ENCODE measurements around the gene UBE2V1.
"Not testable (repeated sequence)": the region's sequence is repeated elsewhere in the genome, so short reads cannot be mapped to it uniquely, and the experiment has no call there.

UBE2V1 gene

DNA sequence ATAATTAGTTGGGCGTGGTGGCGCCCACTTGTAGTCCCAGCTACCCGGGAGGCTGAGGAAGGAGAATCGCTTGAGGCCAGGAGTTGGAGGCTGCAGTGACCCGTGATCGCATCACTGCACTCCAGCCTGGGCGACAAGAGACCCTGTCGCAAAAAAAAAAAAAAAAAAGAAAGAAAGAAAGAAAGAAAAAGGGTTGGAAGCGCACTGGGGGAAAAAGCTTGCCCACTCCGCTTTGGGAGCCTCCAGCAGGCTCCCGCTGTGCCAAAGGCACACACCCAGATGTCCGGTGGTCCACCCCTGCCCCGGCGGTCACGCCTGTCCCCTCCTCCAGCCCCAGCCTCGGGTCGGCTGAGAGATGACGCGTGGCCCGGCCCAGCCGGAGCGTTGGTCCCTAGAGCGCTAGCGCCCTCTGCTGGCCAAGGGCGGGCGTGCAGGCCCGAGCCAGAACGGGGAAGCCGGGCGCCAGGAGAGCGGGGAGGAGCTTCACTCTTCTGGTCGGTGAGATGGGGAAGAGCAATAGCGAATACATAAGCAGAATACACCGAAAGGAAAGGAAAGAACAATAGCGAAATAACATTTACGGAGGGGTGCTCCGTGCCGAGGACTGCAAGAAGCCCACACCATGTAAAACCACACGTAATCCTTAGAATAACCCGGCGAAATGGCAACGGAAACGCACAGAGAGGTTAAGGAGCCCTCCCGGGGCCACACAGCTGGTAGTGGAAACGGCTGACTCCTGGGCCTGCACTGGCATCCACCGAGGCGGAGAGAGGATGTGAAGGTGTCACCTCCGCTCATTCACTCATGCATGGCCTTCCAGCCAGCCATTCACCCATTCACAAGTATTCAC is 41.7 kb downstream of the UBE2V1 start:
- H3K4me3 ChIP-seq (ENCODE audit: low read depth, low read length): peak overlapping the region; percentile 42
- no peak for DNase-seq (ENCODE audit: low read depth)

DNA sequence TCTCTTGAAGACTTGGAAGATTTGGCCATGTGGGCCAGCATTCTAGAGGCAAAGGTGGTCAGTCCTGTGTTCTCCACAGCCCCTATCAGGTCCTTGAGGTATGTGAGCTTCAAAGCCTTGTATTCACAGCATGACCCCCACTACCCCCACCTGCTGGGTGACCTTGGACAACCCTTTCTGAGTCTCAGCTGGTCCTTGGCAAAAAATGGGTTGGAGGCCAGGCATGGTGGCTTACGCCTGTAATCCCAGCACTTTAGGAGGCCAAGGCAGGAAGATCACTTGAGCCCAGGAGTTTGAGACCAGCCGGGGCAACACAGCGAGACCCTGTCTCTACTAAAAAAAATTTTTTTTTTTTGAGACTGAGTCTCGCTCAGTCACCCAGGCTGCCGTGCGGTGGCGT is 42.6 kb downstream of the UBE2V1 start:
- no peak for DNase-seq (ENCODE audit: low read depth)
- no peak overlapping the region for H3K4me3 ChIP-seq (ENCODE audit: low read depth, low read length)

DNA sequence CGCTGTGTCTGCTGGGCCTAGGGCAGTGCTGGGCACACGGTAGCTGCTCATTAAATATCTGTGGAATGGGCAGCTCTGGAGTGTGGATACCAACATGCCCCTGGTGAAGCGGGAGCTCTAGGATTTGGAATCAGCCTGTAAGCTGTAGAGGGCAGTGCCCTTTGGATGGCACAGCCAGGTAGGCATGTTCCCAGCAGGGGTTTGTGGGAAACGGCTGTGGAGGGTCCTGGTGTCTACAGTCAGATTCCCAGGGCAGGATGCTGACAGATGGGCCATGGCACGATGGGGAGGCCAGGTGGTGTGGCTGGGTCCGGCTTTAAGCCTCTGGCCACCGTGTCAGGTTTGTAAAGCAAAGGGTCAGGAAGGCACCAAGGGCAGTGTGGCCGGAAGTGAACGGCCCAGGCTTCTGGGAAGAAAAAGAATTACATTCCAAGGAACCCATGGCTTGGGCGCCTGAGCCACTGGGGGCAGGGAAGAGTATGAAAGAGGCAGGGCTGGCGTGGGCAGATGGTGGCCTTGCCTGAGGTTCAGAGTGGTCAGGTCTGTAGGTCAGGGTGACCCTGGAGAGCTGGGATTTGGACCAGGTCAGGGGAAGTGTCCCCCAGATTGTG is 44.8 kb downstream of the UBE2V1 start:
- no peak overlapping the region for H3K4me3 ChIP-seq (ENCODE audit: low read depth, low read length)
- no peak for DNase-seq (ENCODE audit: low read depth)

DNA sequence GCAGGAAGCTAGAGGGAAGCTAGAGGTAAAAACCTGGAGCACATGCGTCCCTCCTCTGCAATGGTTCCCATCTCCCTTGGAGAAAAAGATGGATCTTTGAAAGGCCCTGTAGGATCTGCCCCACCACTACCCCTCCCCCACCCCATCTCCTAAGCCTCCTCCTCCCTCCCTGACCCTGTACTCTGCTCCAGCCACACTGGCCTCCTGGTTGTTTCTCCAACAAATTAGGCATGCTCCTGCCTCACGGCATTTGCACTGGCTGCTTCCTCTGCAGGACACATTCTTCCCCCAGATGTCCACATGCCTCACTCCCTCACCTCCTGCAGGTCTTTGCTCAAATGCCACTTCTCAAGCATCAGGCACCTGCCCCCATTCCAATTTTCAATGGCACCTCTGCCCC is 45.5 kb downstream of the UBE2V1 start:
- no peak for DNase-seq (ENCODE audit: low read depth)
- H3K4me3 ChIP-seq (ENCODE audit: low read depth, low read length): no peak overlapping the region

DNA sequence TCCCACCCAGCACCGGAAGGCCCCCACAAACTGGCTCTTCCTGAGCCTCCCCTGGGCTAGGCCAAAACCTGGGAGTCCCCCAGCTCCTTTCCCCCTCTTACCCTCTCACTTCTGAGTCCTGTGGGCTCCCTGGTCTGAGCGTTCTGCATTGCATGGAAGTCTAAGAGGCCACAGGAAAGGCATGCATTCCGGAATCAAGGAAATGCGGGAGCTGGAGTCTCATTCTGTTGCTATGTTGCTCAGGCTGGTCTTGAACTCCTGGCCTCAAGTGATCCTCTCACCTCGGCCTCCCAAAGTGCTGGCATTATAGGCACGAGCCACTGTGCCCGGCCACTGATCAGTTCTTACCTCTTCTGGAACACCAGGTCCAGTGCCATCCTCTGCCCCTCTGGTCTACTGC is 45.9 kb downstream of the UBE2V1 start:
- no peak overlapping the region for H3K4me3 ChIP-seq (ENCODE audit: low read depth, low read length)
- DNase-seq (ENCODE audit: low read depth): no peak

DNA sequence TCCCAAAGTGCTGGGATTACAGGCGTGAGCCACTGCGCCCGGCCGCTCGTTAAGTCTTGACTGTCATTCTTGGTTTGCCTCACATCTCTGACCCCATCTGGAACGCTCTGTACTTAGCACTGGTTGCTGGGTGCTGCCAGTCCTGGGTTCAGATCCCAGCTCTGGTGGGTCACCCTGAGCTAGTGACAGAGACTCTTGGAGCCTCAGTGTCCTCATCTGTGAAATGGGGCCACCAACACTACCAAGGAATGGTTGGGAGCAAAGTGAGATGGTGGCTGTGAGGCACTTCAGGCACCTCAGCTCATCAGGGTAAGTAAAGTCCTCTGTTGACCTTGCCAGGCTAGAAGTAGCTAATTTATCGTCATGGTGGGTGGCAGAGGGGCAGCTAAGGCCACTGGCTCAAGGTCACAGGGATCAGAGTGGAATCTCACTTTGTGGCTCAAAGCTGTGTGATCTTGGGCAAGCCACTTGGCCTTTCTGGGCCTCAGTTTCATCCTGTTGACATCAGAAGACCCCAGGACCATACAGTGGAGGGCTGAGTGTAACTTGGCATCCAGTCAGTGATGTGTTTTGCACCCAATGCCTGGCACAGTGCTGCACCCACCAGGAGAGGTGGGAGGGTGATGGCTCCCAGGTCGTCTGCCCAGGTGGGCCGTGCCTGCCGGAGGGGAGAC is 46.7 kb downstream of the UBE2V1 start:
- H3K4me3 ChIP-seq (ENCODE audit: low read depth, low read length): no peak overlapping the region
- no peak for DNase-seq (ENCODE audit: low read depth)

DNA sequence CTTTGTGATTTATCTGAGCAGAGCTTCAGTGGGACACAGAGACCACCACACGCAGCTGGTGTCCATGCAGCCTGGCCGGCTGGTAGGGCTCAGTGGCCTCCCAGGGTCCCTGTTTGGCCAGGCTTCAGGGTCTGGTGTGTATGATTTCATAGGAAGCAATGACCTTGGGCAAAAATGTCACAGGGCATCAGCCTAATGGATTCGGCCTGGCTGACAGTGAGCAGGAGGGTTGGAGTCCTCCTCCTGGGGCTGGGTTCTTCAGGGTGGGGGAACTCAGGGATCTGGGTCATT is 47.7 kb downstream of the UBE2V1 start:
- no peak overlapping the region for H3K4me3 ChIP-seq (ENCODE audit: low read depth, low read length)
- no peak for DNase-seq (ENCODE audit: low read depth)

DNA sequence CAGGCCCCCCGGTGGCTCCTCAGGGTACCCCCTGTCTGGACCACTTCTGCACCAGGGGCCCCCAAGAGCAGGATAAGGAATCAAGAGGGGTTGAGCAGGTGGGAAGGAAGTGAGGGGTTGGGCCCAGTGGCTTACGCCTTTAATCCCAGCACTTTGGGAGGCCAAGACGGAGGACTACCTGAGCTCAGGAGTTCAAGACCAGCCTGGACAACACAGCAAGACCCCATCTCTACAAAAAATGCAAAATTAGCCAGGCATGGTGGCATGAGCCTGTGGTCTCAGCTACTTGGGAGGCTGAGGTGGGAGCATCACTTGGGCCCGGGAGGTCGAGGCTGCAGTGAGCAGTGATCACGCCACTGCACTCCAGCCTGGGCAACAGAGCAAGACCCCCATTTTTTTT is 49.2 kb downstream of the UBE2V1 start:
- DNase-seq (ENCODE audit: low read depth); H3K4me3 ChIP-seq (ENCODE audit: low read depth, low read length): not testable (repeated sequence)

DNA sequence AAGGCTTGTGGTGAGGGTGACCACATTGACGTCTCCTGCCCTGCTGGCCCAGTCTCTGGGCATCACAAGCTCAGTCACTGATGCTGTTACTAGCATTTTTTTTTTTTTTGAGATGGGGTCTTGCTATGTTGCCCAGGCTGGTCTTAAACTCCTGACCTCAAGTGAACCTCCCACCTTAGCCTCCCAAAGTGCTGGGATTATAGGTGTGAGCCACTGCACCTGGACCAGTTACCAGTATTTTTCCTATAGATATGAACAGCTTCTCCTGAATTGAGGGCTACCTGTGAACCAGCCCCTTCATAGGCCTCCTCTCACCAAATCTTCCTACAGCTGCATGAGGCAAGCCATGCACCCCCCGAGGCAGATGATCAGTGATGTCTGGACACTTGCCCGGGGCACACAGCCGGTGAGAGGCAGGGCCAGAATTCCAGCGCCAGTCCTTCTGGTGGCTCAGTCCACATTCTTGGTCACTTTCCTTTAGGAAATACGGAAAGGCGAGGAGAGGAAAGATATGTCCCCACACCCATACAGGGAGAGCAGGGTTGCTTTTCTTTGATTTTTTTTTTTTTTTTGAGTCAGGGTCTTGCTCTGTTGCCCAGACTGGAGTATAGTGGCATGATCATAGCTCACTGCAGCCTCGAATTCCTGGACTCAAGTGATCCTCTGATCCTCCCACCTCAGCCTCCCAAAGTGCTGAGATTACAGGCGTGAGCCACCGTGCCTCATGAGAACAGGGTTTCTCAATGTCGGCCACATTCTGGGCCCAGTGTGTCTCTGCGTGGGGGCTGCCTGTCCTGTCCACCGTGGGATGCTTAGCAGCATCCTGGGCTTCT is 50.7 kb downstream of the UBE2V1 start:
- no peak overlapping the region for H3K4me3 ChIP-seq (ENCODE audit: low read depth, low read length)
- no peak for DNase-seq (ENCODE audit: low read depth)

DNA sequence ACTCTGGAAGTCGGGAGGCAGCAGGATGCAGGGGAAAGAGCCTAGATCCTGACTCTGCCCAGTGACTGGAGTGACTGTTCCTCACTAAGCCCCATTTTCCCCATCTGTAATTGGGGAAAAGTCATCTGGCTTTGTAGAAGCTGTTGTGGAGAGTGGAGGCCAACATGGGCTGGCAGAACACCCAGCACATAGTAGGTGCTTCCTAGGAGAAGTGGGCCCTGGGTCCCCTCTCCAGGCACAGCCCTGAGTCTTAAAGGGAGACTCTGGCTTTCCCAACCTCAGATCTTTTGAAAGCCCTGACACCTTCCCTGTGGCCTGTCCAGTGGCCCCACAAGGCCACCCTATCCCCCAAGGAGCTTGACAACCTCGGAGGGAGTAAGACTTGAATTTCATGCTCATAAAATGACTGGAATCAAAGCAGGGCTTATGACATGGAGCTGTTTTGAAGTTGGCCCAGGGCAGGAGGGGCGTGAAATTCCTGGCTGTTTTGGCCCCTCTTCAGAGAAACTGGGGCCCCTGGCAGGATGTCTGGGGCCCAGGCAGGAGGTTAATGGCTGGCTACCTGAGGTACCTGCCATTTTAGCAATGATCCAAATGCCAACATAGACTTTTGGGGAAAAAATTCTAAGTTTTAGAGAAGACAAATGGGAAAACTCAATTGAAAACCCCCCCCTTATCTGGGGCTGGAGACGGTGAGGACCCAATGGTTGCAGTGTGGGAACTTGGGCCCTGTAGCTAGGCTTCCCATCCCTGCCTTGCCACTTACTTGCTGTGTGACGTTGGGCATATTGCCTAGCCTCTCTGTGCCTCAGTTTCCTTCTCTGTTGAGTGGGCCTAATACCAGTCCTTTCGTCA is 51.6 kb downstream of the UBE2V1 start:
- no peak for DNase-seq (ENCODE audit: low read depth)
- no peak overlapping the region for H3K4me3 ChIP-seq (ENCODE audit: low read depth, low read length)

DNA sequence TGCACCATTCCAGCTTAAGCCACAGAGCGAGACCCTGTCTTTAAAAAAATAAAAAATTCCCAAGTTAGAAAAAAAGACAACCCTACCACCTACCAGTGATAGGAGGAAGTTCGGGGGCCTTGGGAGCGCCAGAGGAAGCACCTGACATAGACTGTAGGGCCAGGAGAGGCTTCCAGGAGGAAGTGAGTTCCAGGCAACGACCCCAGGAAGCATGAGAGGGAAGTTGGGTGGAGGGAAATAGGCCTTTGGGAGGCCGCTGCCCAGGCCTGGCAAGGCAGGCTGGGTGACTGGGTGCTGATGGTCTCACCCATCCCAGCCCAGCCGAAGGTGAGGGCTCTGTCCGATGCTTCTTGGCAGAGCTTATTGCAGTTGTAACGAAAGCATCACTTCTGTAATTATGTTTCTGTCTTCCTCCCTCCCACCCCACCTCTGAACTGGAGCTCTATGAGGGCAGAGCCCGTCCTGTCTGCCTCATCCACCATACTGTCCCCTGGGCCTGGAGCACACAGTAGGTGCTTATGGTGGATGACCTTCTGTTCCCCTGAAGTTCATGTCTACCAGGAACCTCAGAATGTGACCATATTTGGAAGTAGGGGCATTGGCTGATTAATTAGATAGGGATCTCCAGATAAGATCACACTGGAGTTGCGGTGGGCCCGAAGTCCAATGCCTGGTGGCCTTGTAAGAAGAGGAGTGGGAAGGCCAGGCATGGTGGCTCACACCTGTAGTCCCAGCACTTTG is 54.1 kb downstream of the UBE2V1 start:
- no peak for DNase-seq (ENCODE audit: low read depth)

DNA sequence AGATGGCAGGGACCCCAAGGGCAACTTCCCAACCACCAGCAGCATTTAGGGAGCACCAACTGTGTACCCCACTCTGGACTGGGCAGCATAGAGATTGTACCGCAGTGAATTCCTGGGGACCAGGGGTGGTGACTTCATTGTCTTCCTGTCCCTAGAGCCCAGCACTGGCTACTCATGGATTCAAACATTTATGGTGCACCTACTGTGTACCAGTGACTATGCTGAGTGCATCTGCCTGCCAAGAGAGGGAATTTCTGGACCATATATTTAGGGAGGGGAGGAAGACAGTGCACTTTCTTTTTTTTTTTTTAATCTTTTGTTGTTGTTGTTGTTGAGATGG is 55.3 kb downstream of the UBE2V1 start:
- DNase-seq (ENCODE audit: low read depth): no peak

More for the DNA sequence above, 54.1 kb downstream of the UBE2V1 start:
- no peak overlapping the region for H3K4me3 ChIP-seq (ENCODE audit: low read depth, low read length)

DNA sequence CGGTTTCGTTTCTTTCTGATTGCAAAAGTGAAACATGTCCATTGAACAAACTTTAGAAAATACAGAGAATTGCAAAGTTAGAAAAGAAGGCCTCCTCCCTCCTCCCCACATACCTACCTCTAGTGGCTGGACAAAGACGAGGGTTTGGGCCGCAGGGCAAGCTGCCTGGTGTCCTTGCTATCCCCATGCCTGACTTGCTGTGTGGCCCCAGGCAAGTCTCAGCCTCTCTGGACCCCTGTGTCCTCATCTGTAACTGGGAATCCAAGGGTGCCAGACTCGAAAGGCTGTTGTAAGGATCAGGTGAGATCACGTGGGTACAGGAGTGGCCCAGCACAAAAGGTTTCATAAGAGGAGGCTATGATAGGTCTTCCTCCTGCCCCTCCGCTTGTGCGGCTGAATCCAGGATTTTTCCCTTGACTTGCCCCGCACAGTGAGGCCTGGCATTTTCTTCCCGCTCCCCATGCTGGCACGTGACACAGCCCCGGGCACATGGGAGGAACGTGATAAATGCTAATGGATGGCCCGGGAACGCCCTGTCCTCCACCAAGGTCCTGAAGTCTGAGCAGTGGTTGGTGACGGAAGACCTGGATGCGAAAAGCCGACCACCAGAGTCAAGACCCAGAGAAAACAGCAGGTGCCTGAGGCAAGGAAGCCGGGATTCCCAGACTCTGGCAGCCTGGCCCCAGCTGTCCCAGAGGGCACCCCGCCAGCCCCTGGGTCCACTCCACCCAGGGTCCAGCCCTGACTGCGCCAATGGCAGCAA is 55.8 kb downstream of the UBE2V1 start:
- no peak overlapping the region for H3K4me3 ChIP-seq (ENCODE audit: low read depth, low read length)
- DNase-seq (ENCODE audit: low read depth): no peak

More for the DNA sequence above, 55.3 kb downstream of the UBE2V1 start:
- no peak overlapping the region for H3K4me3 ChIP-seq (ENCODE audit: low read depth, low read length)

DNA sequence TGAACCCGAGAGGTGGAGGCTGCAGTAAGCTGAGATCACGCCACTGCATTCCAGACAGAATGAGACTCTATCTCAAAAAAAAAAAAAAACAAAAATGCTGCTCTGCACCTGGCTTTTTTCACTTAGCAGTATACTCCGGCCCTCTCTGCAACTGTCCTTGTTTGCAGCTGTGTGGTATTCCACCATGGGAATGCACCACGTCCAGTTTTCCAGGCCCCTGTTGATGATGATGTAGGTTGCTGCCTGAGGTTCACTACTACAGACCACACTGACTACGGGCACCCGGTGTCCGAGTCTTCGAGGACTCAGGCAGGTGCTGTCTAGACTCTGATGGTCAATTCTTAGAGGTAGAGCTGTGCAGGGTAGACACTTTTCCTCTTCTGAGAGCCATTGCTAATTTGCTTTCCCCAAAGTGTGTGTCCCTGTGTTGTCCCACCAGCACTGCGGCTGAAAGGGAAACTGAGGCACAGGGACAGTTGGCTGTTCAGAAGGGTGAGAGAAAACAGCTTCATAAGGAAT is 56.5 kb downstream of the UBE2V1 start:
- no peak overlapping the region for H3K4me3 ChIP-seq (ENCODE audit: low read depth, low read length)
- no peak for DNase-seq (ENCODE audit: low read depth)

DNA sequence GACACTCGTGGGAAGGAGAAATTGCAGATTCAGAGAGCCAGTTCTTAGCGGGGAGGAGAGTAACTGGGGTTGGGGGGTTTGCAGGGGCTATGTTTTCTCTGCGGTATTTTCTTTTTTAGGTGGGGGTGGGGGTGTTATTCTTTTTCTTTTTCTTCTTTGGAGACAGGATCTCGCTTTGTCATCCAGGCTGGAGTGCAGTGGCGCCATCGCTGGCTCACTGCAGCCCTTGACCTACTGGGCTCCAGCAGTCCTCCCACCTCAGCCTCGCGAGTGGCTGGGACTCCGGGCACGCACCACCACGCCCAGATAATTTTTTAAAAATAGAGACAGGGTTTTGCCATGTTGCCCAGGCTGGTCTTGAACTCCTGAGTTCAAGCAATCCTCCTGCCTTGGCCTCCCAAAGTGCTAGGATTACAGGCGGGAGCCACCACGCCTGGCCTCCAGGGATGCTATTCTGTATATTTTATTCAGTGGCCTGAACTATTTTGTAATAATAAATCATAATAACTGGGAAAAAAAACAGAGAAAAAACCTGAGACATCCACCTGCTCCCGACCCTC is 57.3 kb downstream of the UBE2V1 start:
- no peak overlapping the region for H3K4me3 ChIP-seq (ENCODE audit: low read depth, low read length)
- DNase-seq (ENCODE audit: low read depth): no peak

DNA sequence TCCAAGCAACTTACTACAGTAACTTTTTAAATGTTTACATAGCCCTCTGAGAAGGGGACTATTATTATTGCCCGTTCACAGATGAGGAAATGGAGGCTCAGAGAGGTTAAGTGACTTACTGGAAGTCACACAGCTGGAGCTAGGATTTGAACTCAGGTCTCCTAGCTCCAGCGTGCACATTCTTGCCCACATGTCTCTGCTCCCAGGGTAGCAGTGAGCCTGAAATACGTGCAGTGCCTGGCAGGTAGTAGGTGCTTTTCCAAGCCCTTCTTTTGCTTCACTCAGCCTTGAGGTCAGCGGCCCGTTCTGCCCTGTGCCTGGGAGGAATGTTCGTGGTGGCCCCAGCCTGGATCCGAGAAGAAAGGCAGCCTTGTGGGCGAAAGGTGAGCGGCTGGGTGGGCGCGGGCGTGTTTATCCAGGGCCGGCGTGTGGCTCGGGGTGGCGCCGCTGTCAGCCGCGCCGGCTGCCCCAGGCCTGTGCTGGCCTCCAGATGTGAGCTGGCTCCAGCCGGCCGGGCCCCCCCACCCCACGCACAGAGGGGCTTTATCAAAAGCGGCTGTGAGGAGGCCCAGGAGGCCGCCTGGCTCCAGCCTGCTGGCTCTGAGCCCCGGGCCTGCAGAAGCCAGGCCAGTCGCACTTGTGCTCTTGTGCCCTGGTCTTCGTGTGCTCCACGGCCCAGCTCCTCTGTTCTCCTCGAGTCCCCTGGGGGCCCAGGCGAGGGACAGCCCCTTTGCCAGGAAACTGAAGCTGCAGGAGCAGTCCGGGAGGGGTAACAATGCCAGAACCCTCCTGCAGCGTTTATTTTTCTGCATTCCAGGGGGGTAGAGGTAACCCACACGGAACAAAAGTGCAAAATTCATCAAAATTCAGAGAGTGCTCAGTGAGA is 58.1 kb downstream of the UBE2V1 start:
- DNase-seq (ENCODE audit: low read depth): no peak
- H3K4me3 ChIP-seq (ENCODE audit: low read depth, low read length): no peak overlapping the region

DNA sequence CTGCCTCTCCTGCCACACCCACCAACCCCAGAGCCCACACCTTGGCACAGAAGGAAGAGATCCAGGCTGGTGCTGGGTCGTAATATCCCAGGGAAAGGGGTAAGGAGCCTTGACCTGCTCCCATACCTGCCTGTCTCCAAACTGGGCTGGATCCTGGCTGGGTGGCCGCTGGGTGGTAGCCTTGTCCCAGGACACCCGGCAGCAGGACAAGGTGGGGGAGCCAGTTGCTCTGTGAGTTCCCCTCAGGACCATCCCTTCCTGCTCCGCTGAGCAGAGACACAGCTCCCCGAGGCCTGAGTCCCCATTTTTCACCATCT is 58.8 kb downstream of the UBE2V1 start:
- H3K4me3 ChIP-seq (ENCODE audit: low read depth, low read length): no peak overlapping the region
- no peak for DNase-seq (ENCODE audit: low read depth)

All from skeletal muscle cell (primary cell).